DOHH2 (cell line): ENCODE results near the gene DIP2C.

Experiments
- EZH2phosphoT487 ChIP-seq: fragments of 200-600 bp; sonication (generic); IDR thresholded peaks from 2 replicates; pipeline ENCODE4 v1.6.1; 2017; ENCODE audit warnings: borderline replicate concordance, mild to moderate bottlenecking, antibody characterized with exemption, low read length, moderate library complexity, mixed read lengths
- TF ChIP-seq, protein P1 (sequence below): fragments of 200-600 bp; sonication (generic); IDR thresholded peaks from one replicate; pipeline ENCODE4 v1.5.1; 2014; ENCODE audit warnings: antibody characterized with exemption, mild to moderate bottlenecking, low read depth, low read length; ENCODE audit not compliant: poor library complexity, severe bottlenecking

DNA sequence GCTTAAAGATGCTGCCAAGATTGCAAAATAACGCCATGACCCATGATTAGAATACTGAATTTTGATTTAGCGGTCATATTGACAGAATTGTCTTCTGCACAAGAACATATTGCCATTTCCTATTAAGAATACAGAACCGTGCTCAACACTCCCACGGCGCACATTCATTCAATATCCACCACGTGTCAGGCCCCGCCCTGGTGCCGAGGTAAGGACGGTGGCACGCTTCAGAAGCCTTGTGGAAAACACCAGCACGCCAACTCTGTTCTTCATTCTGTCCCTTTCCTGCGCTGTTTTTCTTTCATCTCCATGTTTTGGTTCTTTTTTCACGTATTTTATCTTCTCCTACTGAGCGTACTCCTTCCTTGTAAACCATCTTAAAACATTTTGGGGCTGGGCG, 364.9 kb downstream of the DIP2C start:
- TF ChIP-seq, protein P1, sequence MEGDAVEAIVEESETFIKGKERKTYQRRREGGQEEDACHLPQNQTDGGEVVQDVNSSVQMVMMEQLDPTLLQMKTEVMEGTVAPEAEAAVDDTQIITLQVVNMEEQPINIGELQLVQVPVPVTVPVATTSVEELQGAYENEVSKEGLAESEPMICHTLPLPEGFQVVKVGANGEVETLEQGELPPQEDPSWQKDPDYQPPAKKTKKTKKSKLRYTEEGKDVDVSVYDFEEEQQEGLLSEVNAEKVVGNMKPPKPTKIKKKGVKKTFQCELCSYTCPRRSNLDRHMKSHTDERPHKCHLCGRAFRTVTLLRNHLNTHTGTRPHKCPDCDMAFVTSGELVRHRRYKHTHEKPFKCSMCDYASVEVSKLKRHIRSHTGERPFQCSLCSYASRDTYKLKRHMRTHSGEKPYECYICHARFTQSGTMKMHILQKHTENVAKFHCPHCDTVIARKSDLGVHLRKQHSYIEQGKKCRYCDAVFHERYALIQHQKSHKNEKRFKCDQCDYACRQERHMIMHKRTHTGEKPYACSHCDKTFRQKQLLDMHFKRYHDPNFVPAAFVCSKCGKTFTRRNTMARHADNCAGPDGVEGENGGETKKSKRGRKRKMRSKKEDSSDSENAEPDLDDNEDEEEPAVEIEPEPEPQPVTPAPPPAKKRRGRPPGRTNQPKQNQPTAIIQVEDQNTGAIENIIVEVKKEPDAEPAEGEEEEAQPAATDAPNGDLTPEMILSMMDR = no peak
- TF ChIP-seq EZH2phosphoT487 = no peak
